Upper lobe of left lung (tissue), 4 donors: ENCODE measurements around the gene DSC3.

Experiments used
- CTCF ChIP-seq, 6 experiments: fragments of 450-650 bp in 4 of 6; fragments of 200-600 bp in 2 of 6; sonication (generic) in 2 of 6; IDR thresholded peaks; one replicate each; pipeline ENCODE4 v1.5.1; 2016 to 2019; ENCODE audit warnings: antibody characterized with exemption in 6 of 6
- EP300 ChIP-seq, 4 donors: sonication (generic); formaldehyde crosslinking; IDR thresholded peaks; one replicate each; pipeline ENCODE4 v1.5.1; 2017; ENCODE audit warnings: antibody characterized with exemption in 4 of 4, control low read depth in 2 of 4
- POLR2AphosphoS5 ChIP-seq, 2 donors: sonication (generic); formaldehyde crosslinking; IDR thresholded peaks; one replicate each; pipeline ENCODE4 v1.5.1; 2017; ENCODE audit warnings: antibody characterized with exemption in 2 of 2

- TF ChIP-seq CTCF (IDR thresholded peaks at IDR 0.05) (no peak), EP300 (IDR thresholded peaks at IDR 0.05) (no peak), POLR2AphosphoS5 (IDR thresholded peaks at IDR 0.05) (no peak)
These were observed 74.8 kb downstream of the DSC3 start for GRCh38 chr18:30967701-30968100.
